Activated T-helper 1 cell treated with anti-CD3 and anti-CD28 coated beads, Interleukin-12 subunit alpha, Interleukin-12 subunit beta, Interleukin-2, Interleukin-4 antibody, amounts not matched to agents 30 ng/mL and 10 ng/mL and 1 ng/mL, durations not matched to agents 14 hours and 24 hours and 36 hours (primary cell): Measurements from ENCODE around the gene RBBP6. TPM values are rescaled to one million over a fixed set of nuclear protein-coding genes. Genes with fewer than 3 reads are reported as not detected.

Experiments
- DNase-seq: peaks from one replicate; pipeline ENCODE4 v3.0.0; 2021; ENCODE audit warnings: low spot score
- H3K27ac Mint-ChIP-seq: one replicate; pipeline ENCODE4 v1.8.0; 2021; ENCODE audit warnings: mild to moderate bottlenecking, mixed read lengths
- H3K27me3 Mint-ChIP-seq: one replicate; pipeline ENCODE4 v1.8.0; 2022; ENCODE audit warnings: mild to moderate bottlenecking, moderate library complexity, mixed read lengths; ENCODE audit not compliant: insufficient read depth
- H3K36me3 Mint-ChIP-seq: one replicate; pipeline ENCODE4 v1.8.0; 2021; ENCODE audit warnings: low read depth, mixed read lengths
- H3K4me1 Mint-ChIP-seq: one replicate; pipeline ENCODE4 v1.8.0; 2021; ENCODE audit warnings: low read depth, mixed read lengths
- H3K4me3 Mint-ChIP-seq: one replicate; pipeline ENCODE4 v1.8.0; 2021; ENCODE audit warnings: mild to moderate bottlenecking, moderate library complexity, mixed read lengths
- H3K9me3 Mint-ChIP-seq: one replicate; pipeline ENCODE4 v1.8.0; 2021; ENCODE audit warnings: mixed read lengths
- intact Hi-C: fragments of 100-400 bp; cut with micrococcal nuclease; formaldehyde crosslinking; loops from one replicate; pipeline ENCODE4 v1.15.1; 2024
- total RNA-seq: library from RNA; stranded (reverse); gene quantifications from 2 replicates; pipeline ENCODE4 v1.2.3, GENCODE V29; 2022

RBBP6 gene
- total RNA-seq, 1 donor from 2014 or later = 68.4 TPM

GRCh38 chr16:24511792-24512191 lies 27.6 kb upstream of the RBBP6 start:
- DNase-seq = no peak
- no peak overlapping the region for H3K27ac Mint-ChIP-seq
- intact Hi-C loops = no loop called here

GRCh38 chr16:24514096-24514495 lies 25.3 kb upstream of the RBBP6 start:
- peaks cover 7% of the 10 kb centered on the region for H3K4me1 Mint-ChIP-seq
- intact Hi-C loops = no loop called here
- no peak overlapping the region for H3K4me3 Mint-ChIP-seq
- H3K27me3 Mint-ChIP-seq = peaks cover 13% of the 10 kb centered on the region
- H3K27ac Mint-ChIP-seq = no peak overlapping the region
- no peak for DNase-seq
- H3K9me3 Mint-ChIP-seq = no peaks in the 10 kb centered on the region
- H3K36me3 Mint-ChIP-seq = no peaks in the 10 kb centered on the region

More at GRCh38 chr16:24511792-24512191, 27.6 kb upstream of the RBBP6 start:
- Mint-ChIP-seq H3K9me3 (no peaks in the 10 kb centered on the region), H3K4me1 (peaks cover 2% of the 10 kb centered on the region), H3K27me3 (peaks cover 12% of the 10 kb centered on the region), H3K4me3 (no peak overlapping the region), H3K36me3 (no peaks in the 10 kb centered on the region)

- no peak for DNase-seq
- Mint-ChIP-seq H3K9me3 (no peaks in the 10 kb centered on the region), H3K4me1 (peaks cover 7% of the 10 kb centered on the region), H3K27ac (no peak overlapping the region), H3K36me3 (no peaks in the 10 kb centered on the region), H3K4me3 (no peak overlapping the region), H3K27me3 (peaks cover 13% of the 10 kb centered on the region)
- intact Hi-C loops = loop anchor here (5.0 kb wide), 1 partner anchor 287 kb away; no protein-coding TSS in a partner anchor
Observed at GRCh38 chr16:24515186-24515585, 24.2 kb upstream of the RBBP6 start.

GRCh38 chr16:24516900-24517669 lies 22.3 kb upstream of the RBBP6 start:
- peaks cover 9% of the 10 kb centered on the region for H3K27me3 Mint-ChIP-seq
- no peaks in the 10 kb centered on the region for H3K36me3 Mint-ChIP-seq
- intact Hi-C loops = loop anchor here (1.0 to 5.0 kb wide), 3 partner anchors 22 to 285 kb away; partner anchors contain the start of gene RBBP6
- H3K4me1 Mint-ChIP-seq = peaks cover 16% of the 10 kb centered on the region
- H3K4me3 Mint-ChIP-seq = no peak overlapping the region
- peak; percentile 62 for DNase-seq
- H3K9me3 Mint-ChIP-seq = no peaks in the 10 kb centered on the region
- H3K27ac Mint-ChIP-seq = no peak overlapping the region

GRCh38 chr16:24518498-24518897 lies 20.9 kb upstream of the RBBP6 start:
- Mint-ChIP-seq H3K27ac (no peak overlapping the region), H3K27me3 (peaks cover 9% of the 10 kb centered on the region), H3K9me3 (no peaks in the 10 kb centered on the region), H3K36me3 (no peaks in the 10 kb centered on the region), H3K4me3 (no peak overlapping the region), H3K4me1 (peaks cover 16% of the 10 kb centered on the region)
- intact Hi-C loops = loop anchor here (5.0 kb wide), 1 partner anchor 284 kb away; no protein-coding TSS in a partner anchor
- no peak for DNase-seq

GRCh38 chr16:24520983-24521382 lies 18.4 kb upstream of the RBBP6 start:
- no peak overlapping the region for H3K27ac Mint-ChIP-seq
- H3K27me3 Mint-ChIP-seq = peaks cover 5% of the 10 kb centered on the region
- intact Hi-C loops = no loop called here

GRCh38 chr16:24522751-24523150 lies 16.6 kb upstream of the RBBP6 start:
- intact Hi-C loops = no loop called here
- no peaks in the 10 kb centered on the region for H3K9me3 Mint-ChIP-seq
- no peak for DNase-seq
- H3K4me3 Mint-ChIP-seq = no peak overlapping the region
- H3K27me3 Mint-ChIP-seq = no peaks in the 10 kb centered on the region
- peaks cover 20% of the 10 kb centered on the region for H3K4me1 Mint-ChIP-seq
- no peak overlapping the region for H3K27ac Mint-ChIP-seq
- no peaks in the 10 kb centered on the region for H3K36me3 Mint-ChIP-seq

More at GRCh38 chr16:24520983-24521382, 18.4 kb upstream of the RBBP6 start:
- Mint-ChIP-seq H3K4me1 (peaks cover 27% of the 10 kb centered on the region), H3K36me3 (no peaks in the 10 kb centered on the region), H3K9me3 (no peaks in the 10 kb centered on the region), H3K4me3 (no peak overlapping the region)
- DNase-seq = no peak

GRCh38 chr16:24523569-24523968 lies 15.8 kb upstream of the RBBP6 start:
- intact Hi-C loops = no loop called here
- no peak for DNase-seq
- Mint-ChIP-seq H3K4me3 (no peak overlapping the region), H3K4me1 (peaks cover 20% of the 10 kb centered on the region), H3K27me3 (no peaks in the 10 kb centered on the region), H3K27ac (no peak overlapping the region), H3K36me3 (no peaks in the 10 kb centered on the region), H3K9me3 (no peaks in the 10 kb centered on the region)

GRCh38 chr16:24524855-24525677 lies 14.3 kb upstream of the RBBP6 start:
- Mint-ChIP-seq H3K27me3 (no peaks in the 10 kb centered on the region), H3K4me3 (no peak overlapping the region), H3K9me3 (no peaks in the 10 kb centered on the region), H3K36me3 (no peaks in the 10 kb centered on the region), H3K27ac (peak overlapping the region; percentile 29), H3K4me1 (peaks cover 20% of the 10 kb centered on the region)
- intact Hi-C loops = no loop called here
- no peak for DNase-seq

- no peak for DNase-seq
- H3K27me3 Mint-ChIP-seq = no peaks in the 10 kb centered on the region
- peaks cover 17% of the 10 kb centered on the region for H3K4me1 Mint-ChIP-seq
- H3K36me3 Mint-ChIP-seq = no peaks in the 10 kb centered on the region
- peak overlapping the region; percentile 40 for H3K27ac Mint-ChIP-seq
- intact Hi-C loops = no loop called here
- no peaks in the 10 kb centered on the region for H3K9me3 Mint-ChIP-seq
- H3K4me3 Mint-ChIP-seq = no peak overlapping the region
Observed at GRCh38 chr16:24525970-24526559, 13.3 kb upstream of the RBBP6 start.

- Mint-ChIP-seq H3K4me1 (peaks cover 11% of the 10 kb centered on the region), H3K4me3 (no peak overlapping the region), H3K36me3 (no peaks in the 10 kb centered on the region), H3K27ac (no peak overlapping the region), H3K27me3 (no peaks in the 10 kb centered on the region), H3K9me3 (no peaks in the 10 kb centered on the region)
- intact Hi-C loops = no loop called here
- DNase-seq = no peak
Observed at GRCh38 chr16:24526701-24527495, 12.5 kb upstream of the RBBP6 start.

- H3K27ac Mint-ChIP-seq = no peak overlapping the region
- intact Hi-C loops = no loop called here
- peaks cover 3% of the 10 kb centered on the region for H3K27me3 Mint-ChIP-seq
- H3K36me3 Mint-ChIP-seq = no peaks in the 10 kb centered on the region
- no peak for DNase-seq
- H3K9me3 Mint-ChIP-seq = no peaks in the 10 kb centered on the region
- H3K4me1 Mint-ChIP-seq = no peaks in the 10 kb centered on the region
- no peak overlapping the region for H3K4me3 Mint-ChIP-seq
Observed at GRCh38 chr16:24531166-24531565, 8.2 kb upstream of the RBBP6 start.
